Activated CD4-positive, CD25-positive, alpha-beta regulatory T cell treated with anti-CD3 and anti-CD28 coated beads, Interleukin-2, amount 50 U/mL, for 72 hours (primary cell): ENCODE measurements around the gene EFTUD2.

Experiments
- DNase-seq: peaks from one replicate; pipeline ENCODE4 v3.0.0; 2021

EFTUD2 gene

DNA sequence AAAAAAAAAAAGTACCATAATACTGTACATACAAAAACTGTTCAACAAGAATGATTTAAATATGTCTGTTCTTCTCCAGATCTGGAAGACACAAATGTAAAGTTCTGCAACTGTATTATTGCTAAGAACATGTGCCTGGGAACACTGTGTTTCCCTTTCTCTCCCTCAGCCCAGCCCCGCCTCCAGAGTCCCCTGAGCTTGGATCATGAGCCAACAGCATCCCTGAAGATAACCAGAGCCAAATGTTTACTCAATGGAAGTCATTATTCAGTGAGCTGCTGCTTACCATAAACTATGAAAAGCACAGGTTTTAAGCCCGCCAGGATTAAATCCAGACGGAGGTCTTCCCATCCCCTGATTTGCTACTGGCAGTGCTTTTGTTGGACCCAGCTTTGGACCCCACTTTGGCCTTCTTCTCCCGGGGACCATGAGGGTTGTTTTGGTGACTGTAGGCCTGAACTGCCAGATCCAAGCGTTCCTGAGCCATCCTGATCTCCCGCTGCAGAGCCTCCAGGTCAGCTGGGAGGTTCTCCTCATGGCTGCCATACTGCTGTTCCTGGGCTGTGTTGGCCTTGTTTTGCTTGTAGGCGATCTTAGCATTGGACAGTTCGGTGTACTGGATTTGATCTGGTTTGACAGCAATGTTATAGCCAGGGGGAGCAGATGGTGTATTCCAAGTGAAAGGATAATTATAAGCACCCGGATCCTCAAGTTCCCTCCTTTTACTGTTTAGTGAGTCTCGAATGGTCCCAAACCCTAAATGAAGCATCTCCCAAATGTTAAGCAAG, 94.7 kb downstream of the EFTUD2 start:
- no peak for DNase-seq

DNA sequence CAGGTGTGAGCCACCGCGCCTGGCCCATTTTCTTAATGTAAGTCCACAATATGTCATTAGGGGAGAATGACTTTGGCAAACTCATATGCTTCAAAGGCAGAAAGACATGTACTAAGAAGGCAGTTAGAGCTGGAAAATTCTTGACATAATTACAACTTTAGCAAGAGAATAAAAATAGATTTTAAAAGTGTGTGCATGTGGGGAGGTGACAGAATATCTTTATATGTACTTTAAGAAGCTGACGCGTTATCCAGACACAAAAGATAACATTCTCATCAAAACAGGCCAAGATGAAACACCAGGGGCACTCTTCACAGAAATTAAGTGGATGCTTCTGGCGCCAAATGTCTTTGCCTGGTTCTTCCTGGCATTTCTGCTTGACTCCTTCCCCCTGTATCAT, 97.4 kb downstream of the EFTUD2 start:
- DNase-seq = no peak
